HepG2 (cell line): Measurements from ENCODE around the gene CYP2W1. TPM values are rescaled to one million over a fixed set of nuclear protein-coding genes. Genes with fewer than 3 reads are reported as not detected.

Experiments used
- AKAP8 ChIP-seq: sonication (generic); formaldehyde crosslinking; IDR thresholded peaks from 2 replicates; pipeline ENCODE4 v1.5.1; 2020; ENCODE audit warnings: mild to moderate bottlenecking, missing genetic modification reagents
- ATF7-NPFF ChIP-seq: sonication (generic); formaldehyde crosslinking; IDR thresholded peaks from 2 replicates; pipeline ENCODE4 v1.8.1; 2023; ENCODE audit warnings: mild to moderate bottlenecking, low read depth, missing genetic modification reagents, moderate library complexity
- GFI1 ChIP-seq: sonication (generic); formaldehyde crosslinking; IDR thresholded peaks from 2 replicates; pipeline ENCODE4 v1.5.0; 2020; ENCODE audit warnings: missing genetic modification reagents, mild to moderate bottlenecking, borderline replicate concordance
- MXD4 ChIP-seq: IDR thresholded peaks from 2 replicates; pipeline ENCODE4 v1.6.1; 2016; ENCODE audit warnings: mild to moderate bottlenecking, missing biosample characterization, missing genetic modification reagents
- ZFP82 ChIP-seq: sonication (generic); formaldehyde crosslinking; IDR thresholded peaks from 2 replicates; pipeline ENCODE4 v1.5.1; 2020; ENCODE audit warnings: mild to moderate bottlenecking, missing genetic modification reagents, borderline replicate concordance
- ZKSCAN1 ChIP-seq: fragments of 150-350 bp; IDR thresholded peaks from 2 replicates; pipeline ENCODE4 v1.6.1; 2014; ENCODE audit warnings: low read length
- ZNF253 ChIP-seq: sonication (generic); formaldehyde crosslinking; IDR thresholded peaks from 2 replicates; pipeline ENCODE4 v1.8.0; 2022; ENCODE audit warnings: mild to moderate bottlenecking, missing genetic modification reagents, borderline replicate concordance
- ZNF34 ChIP-seq: sonication (generic); formaldehyde crosslinking; IDR thresholded peaks from 2 replicates; pipeline ENCODE4 v1.4.0; 2020; ENCODE audit warnings: mild to moderate bottlenecking, missing genetic modification reagents, borderline replicate concordance
- ZNF432 ChIP-seq: sonication (generic); formaldehyde crosslinking; IDR thresholded peaks from 2 replicates; pipeline ENCODE4 v1.5.0; 2020; ENCODE audit warnings: missing genetic modification reagents, mild to moderate bottlenecking, borderline replicate concordance
- ZNF558 ChIP-seq: sonication (generic); formaldehyde crosslinking; IDR thresholded peaks from 2 replicates; pipeline ENCODE4 v1.9.0; 2022; ENCODE audit warnings: mild to moderate bottlenecking, missing genetic modification reagents, borderline replicate concordance
- polyA plus RNA-seq, 8 experiments: library from polyadenylated mRNA; depleted of rRNA in 3 of 8; stranded (reverse) in 7 of 8; unstranded in 1 of 8; fragments of >200 nt; fragmentation: Illumina TruSeq in 4 of 8; extraction: Trizol in 4 of 8; gene quantifications; 2 replicates each; pipeline versions ENCODE4 v1.2.1 to v1.2.3, GENCODE V29; 2011 to 2016; ENCODE audit warnings: low read depth in 4 of 8, missing spikeins in 1 of 8, mixed read lengths in 1 of 8; ENCODE audit not compliant: insufficient read depth in 1 of 8
- total RNA-seq, 5 experiments: library from RNA; depleted of rRNA; stranded (reverse); fragments of >200 nt; fragmentation: Illumina TruSeq; extraction: Trizol; gene quantifications; 2 replicates each; pipeline ENCODE4 v1.2.3, GENCODE V29; 2016; ENCODE audit warnings: low read depth in 1 of 5
- TF ChIP-seq, protein P1 (sequence below): sonication (generic); formaldehyde crosslinking; IDR thresholded peaks from 2 replicates; pipeline ENCODE4 v1.5.0; 2020; ENCODE audit warnings: mild to moderate bottlenecking, missing genetic modification reagents
- TF ChIP-seq, protein P2 (sequence below): sonication (generic); formaldehyde crosslinking; IDR thresholded peaks from 2 replicates; pipeline ENCODE4 v1.9.0; 2022; ENCODE audit warnings: low read depth, missing genetic modification reagents
- TF ChIP-seq, protein P3 (sequence below): sonication (generic); formaldehyde crosslinking; conservative IDR thresholded peaks from 2 replicates; pipeline ENCODE4 v1.8.1; 2023; ENCODE audit warnings: missing genetic modification reagents
- TF ChIP-seq, protein P4 (sequence below): IDR thresholded peaks from 2 replicates; pipeline ENCODE4 v1.6.1; 2016; ENCODE audit warnings: missing compliant biosample characterization, missing genetic modification reagents, borderline replicate concordance
- TF ChIP-seq, protein P5 (sequence below): sonication (generic); formaldehyde crosslinking; IDR thresholded peaks from 2 replicates; pipeline ENCODE4 v1.4.0; 2020; ENCODE audit warnings: missing genetic modification reagents
- TF ChIP-seq, protein P6 (sequence below): sonication (generic); formaldehyde crosslinking; conservative IDR thresholded peaks from 2 replicates; pipeline ENCODE4 v1.8.0; 2022; ENCODE audit warnings: mild to moderate bottlenecking, moderate library complexity, missing genetic modification reagents

CYP2W1 gene
- total and polyA plus RNA-seq, 2 of the 13 experiments (the other 11 are each of a cell fraction or from before 2014, with no cell fraction given) = 19.5 to 31.7 TPM

DNA sequence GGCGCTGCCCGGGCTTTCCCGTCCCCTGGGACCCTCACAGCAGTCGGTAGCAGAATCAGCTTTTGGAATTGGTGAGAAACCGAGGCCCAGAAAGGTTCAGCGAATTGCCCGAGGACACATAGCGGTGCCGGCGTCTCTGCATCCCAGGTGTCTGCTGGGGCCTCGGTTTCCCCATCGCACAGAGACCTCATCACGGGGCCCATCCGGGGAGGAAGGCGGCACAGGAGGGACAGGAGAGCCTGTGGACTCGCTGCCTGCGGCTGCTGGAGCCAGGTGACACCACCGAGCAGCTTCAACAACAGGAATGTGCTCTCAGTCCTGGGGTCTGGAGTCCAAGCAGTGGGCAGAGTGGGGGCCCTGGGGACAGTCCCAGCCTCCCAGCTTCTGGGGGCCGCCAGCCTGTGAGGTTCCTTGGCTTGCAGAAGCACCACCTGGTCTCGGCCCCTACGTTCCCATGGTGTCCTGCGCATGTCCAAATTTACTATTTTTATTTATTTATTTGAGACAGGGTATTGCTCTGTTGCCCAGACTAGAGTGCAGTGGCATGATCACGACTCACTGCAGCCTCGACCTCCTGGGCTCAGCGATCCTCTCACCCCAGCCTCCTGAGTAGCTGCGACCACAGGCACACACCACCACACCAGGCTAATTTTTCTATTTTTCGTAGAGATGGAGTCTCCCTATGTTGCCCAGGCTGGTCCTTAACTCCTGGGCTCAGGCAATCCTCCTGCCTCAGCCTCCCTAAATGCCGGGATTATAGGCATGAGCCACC, 7.1 kb upstream of the CYP2W1 start (continued):
- TF ChIP-seq GFI1 (CRISPR knock-in tag) = no peak
- 0 out of 2 replicates have a peak, but pooled peaks have one; percentile 14 for TF ChIP-seq ZNF558 (CRISPR knock-in tag)
- TF ChIP-seq, protein P1, sequence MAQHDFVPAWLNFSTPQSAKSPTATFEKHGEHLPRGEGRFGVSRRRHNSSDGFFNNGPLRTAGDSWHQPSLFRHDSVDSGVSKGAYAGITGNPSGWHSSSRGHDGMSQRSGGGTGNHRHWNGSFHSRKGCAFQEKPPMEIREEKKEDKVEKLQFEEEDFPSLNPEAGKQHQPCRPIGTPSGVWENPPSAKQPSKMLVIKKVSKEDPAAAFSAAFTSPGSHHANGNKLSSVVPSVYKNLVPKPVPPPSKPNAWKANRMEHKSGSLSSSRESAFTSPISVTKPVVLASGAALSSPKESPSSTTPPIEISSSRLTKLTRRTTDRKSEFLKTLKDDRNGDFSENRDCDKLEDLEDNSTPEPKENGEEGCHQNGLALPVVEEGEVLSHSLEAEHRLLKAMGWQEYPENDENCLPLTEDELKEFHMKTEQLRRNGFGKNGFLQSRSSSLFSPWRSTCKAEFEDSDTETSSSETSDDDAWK (CRISPR knock-in tag) = no peak
- TF ChIP-seq ZKSCAN1 = no peak
- TF ChIP-seq AKAP8 (CRISPR knock-in tag) = no peak
- TF ChIP-seq, protein P2, sequence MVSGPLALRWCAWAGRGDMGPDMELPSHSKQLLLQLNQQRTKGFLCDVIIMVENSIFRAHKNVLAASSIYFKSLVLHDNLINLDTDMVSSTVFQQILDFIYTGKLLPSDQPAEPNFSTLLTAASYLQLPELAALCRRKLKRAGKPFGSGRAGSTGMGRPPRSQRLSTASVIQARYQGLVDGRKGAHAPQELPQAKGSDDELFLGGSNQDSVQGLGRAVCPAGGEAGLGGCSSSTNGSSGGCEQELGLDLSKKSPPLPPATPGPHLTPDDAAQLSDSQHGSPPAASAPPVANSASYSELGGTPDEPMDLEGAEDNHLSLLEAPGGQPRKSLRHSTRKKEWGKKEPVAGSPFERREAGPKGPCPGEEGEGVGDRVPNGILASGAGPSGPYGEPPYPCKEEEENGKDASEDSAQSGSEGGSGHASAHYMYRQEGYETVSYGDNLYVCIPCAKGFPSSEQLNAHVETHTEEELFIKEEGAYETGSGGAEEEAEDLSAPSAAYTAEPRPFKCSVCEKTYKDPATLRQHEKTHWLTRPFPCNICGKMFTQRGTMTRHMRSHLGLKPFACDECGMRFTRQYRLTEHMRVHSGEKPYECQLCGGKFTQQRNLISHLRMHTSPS = no peak
- no peak; the same call in 1 of the 2 replicates for TF ChIP-seq ZNF34 (CRISPR knock-in tag)
- TF ChIP-seq ZFP82 (CRISPR knock-in tag) = no peak
- TF ChIP-seq, protein P3, sequence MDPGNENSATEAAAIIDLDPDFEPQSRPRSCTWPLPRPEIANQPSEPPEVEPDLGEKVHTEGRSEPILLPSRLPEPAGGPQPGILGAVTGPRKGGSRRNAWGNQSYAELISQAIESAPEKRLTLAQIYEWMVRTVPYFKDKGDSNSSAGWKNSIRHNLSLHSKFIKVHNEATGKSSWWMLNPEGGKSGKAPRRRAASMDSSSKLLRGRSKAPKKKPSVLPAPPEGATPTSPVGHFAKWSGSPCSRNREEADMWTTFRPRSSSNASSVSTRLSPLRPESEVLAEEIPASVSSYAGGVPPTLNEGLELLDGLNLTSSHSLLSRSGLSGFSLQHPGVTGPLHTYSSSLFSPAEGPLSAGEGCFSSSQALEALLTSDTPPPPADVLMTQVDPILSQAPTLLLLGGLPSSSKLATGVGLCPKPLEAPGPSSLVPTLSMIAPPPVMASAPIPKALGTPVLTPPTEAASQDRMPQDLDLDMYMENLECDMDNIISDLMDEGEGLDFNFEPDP (CRISPR knock-in tag) = no peak
- TF ChIP-seq, protein P4, sequence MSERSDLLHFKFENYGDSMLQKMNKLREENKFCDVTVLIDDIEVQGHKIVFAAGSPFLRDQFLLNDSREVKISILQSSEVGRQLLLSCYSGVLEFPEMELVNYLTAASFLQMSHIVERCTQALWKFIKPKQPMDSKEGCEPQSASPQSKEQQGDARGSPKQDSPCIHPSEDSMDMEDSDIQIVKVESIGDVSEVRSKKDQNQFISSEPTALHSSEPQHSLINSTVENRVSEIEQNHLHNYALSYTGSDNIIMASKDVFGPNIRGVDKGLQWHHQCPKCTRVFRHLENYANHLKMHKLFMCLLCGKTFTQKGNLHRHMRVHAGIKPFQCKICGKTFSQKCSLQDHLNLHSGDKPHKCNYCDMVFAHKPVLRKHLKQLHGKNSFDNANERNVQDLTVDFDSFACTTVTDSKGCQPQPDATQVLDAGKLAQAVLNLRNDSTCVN (CRISPR knock-in tag) = 0 out of 2 replicates have a peak, but pooled peaks have one; percentile 16
- no peak for TF ChIP-seq ZNF253
- TF ChIP-seq MXD4 (CRISPR knock-in tag) = no peak
- TF ChIP-seq, protein P5, sequence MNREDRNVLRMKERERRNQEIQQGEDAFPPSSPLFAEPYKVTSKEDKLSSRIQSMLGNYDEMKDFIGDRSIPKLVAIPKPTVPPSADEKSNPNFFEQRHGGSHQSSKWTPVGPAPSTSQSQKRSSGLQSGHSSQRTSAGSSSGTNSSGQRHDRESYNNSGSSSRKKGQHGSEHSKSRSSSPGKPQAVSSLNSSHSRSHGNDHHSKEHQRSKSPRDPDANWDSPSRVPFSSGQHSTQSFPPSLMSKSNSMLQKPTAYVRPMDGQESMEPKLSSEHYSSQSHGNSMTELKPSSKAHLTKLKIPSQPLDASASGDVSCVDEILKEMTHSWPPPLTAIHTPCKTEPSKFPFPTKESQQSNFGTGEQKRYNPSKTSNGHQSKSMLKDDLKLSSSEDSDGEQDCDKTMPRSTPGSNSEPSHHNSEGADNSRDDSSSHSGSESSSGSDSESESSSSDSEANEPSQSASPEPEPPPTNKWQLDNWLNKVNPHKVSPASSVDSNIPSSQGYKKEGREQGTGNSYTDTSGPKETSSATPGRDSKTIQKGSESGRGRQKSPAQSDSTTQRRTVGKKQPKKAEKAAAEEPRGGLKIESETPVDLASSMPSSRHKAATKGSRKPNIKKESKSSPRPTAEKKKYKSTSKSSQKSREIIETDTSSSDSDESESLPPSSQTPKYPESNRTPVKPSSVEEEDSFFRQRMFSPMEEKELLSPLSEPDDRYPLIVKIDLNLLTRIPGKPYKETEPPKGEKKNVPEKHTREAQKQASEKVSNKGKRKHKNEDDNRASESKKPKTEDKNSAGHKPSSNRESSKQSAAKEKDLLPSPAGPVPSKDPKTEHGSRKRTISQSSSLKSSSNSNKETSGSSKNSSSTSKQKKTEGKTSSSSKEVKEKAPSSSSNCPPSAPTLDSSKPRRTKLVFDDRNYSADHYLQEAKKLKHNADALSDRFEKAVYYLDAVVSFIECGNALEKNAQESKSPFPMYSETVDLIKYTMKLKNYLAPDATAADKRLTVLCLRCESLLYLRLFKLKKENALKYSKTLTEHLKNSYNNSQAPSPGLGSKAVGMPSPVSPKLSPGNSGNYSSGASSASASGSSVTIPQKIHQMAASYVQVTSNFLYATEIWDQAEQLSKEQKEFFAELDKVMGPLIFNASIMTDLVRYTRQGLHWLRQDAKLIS (CRISPR knock-in tag) = no peak
- no peak for TF ChIP-seq ZNF432
- TF ChIP-seq, protein P6, sequence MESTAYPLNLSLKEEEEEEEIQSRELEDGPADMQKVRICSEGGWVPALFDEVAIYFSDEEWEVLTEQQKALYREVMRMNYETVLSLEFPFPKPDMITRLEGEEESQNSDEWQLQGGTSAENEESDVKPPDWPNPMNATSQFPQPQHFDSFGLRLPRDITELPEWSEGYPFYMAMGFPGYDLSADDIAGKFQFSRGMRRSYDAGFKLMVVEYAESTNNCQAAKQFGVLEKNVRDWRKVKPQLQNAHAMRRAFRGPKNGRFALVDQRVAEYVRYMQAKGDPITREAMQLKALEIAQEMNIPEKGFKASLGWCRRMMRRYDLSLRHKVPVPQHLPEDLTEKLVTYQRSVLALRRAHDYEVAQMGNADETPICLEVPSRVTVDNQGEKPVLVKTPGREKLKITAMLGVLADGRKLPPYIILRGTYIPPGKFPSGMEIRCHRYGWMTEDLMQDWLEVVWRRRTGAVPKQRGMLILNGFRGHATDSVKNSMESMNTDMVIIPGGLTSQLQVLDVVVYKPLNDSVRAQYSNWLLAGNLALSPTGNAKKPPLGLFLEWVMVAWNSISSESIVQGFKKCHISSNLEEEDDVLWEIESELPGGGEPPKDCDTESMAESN (CRISPR knock-in tag) = no peak; the same call in 1 of the 2 replicates
- no peak for TF ChIP-seq ATF7-NPFF (CRISPR knock-in tag)
